ENCODE results near the gene CDK13. TPM values are rescaled to one million over a fixed set of nuclear protein-coding genes. Genes with fewer than 3 reads are reported as not detected.

CDK13 gene
- total and polyA plus RNA-seq, 2 donors (not counting 3 experiments of a cell fraction or from before 2014, with no cell fraction given): 24.5 to 56.7 TPM

DNA sequence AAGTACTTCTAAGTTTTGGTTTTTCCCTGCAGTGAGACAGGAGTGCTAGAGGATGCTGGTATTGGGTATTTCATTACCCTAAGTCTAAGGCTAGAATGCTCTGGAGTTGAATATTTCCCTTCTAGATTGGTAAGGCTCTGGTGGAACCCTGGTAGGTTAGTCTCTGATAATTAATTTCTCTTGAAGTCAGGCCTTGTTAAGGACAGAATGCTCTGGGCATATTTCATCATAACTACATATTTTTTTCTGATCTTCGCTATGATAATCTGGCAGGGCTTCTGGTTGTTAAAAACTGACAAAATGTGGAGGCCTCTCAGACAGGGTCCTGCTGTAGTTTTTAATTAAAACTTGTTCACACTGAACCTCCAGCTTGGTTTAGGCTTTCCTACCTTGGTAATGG, 83.8 kb downstream of the CDK13 start:
- H3K4me1 ChIP-seq (ENCODE audit: control insufficient read depth, extremely low read depth, insufficient read depth, low read length): no peaks in the 10 kb centered on the region
- CTCF ChIA-PET: interaction anchor here (1.0 kb wide), 1 partner anchor 14 kb away, joined by 3 read pairs; no protein-coding TSS in a partner anchor
- DNase-seq (ENCODE audit: low read depth, low spot score): no peak

More for the DNA sequence above, 83.8 kb downstream of the CDK13 start:
- H3K27me3 ChIP-seq (ENCODE audit: control insufficient read depth in 2 of 2, insufficient read depth in 2 of 2, low read length in 2 of 2): no peaks in the 10 kb centered on the region
- no peak overlapping the region for H3K4me2 ChIP-seq (ENCODE audit: insufficient read depth, low read length)
- dilution Hi-C loops (cut with MboI; ENCODE audit: extremely low pct_ligation_motif_present, low sequenced_read_pairs): no loop called here
- H3K9me3 ChIP-seq (replicated peaks; ENCODE audit: control insufficient read depth, insufficient read depth, low read length): no peaks in the 10 kb centered on the region
- H2AFZ ChIP-seq (ENCODE audit: low read depth, low read length): no peak overlapping the region
- no peak for FAIRE-seq
- H3K4me3 ChIP-seq (replicated peaks in 1 of 3; ENCODE audit: insufficient read depth in 1 of 3, low read depth in 1 of 3, low read length in 3 of 3): no peak overlapping the region
- intact Hi-C loops (cut with micrococcal nuclease): no loop called here
- no peaks in the 10 kb centered on the region for H3K36me3 ChIP-seq (ENCODE audit: control insufficient read depth in 2 of 2, extremely low read depth in 1 of 2, insufficient read depth in 2 of 2, low read length in 2 of 2)
- no TSS peak for BruUV-seq (replicated peaks)
- no peak overlapping the region for H3K27ac ChIP-seq (ENCODE audit: insufficient read depth, low read depth, low read length)
- TF ChIP-seq, protein P1, sequence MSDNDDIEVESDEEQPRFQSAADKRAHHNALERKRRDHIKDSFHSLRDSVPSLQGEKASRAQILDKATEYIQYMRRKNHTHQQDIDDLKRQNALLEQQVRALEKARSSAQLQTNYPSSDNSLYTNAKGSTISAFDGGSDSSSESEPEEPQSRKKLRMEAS (IDR thresholded peaks at IDR 0.05; ENCODE audit: insufficient read depth, insufficient read length): no peak
- TF ChIP-seq EZH2 (IDR thresholded peaks at IDR 0.05; ENCODE audit: borderline replicate concordance, low read depth, low read length, severe bottlenecking) (no peak), JUN (IDR thresholded peaks at IDR 0.05; ENCODE audit: borderline replicate concordance, insufficient read depth, insufficient read length, low read depth) (no peak), POLR2A (IDR thresholded peaks at IDR 0.05; ENCODE audit: low read depth, low read length) (no peak), FOS (IDR thresholded peaks at IDR 0.05; ENCODE audit: borderline replicate concordance, insufficient read depth, low read length) (no peak), GATA2 (IDR thresholded peaks at IDR 0.05; ENCODE audit: insufficient read depth, insufficient read length, low read depth, low read length) (no peak), POLR2AphosphoS5 (IDR thresholded peaks at IDR 0.05; ENCODE audit: insufficient read depth, low read depth, low read length) (no peak), MYC (IDR thresholded peaks at IDR 0.05; ENCODE audit: low read depth, low read length) (no peak)
- TF ChIP-seq, protein P2, sequence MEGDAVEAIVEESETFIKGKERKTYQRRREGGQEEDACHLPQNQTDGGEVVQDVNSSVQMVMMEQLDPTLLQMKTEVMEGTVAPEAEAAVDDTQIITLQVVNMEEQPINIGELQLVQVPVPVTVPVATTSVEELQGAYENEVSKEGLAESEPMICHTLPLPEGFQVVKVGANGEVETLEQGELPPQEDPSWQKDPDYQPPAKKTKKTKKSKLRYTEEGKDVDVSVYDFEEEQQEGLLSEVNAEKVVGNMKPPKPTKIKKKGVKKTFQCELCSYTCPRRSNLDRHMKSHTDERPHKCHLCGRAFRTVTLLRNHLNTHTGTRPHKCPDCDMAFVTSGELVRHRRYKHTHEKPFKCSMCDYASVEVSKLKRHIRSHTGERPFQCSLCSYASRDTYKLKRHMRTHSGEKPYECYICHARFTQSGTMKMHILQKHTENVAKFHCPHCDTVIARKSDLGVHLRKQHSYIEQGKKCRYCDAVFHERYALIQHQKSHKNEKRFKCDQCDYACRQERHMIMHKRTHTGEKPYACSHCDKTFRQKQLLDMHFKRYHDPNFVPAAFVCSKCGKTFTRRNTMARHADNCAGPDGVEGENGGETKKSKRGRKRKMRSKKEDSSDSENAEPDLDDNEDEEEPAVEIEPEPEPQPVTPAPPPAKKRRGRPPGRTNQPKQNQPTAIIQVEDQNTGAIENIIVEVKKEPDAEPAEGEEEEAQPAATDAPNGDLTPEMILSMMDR (IDR thresholded peaks at IDR 0.05; ENCODE audit: extremely low read depth in 1 of 2, insufficient read depth in 1 of 2, low read depth in 1 of 2, low read length in 2 of 2): no peak
- no peaks in the 10 kb centered on the region for H4K20me1 ChIP-seq (replicated peaks; ENCODE audit: control insufficient read depth, extremely low read depth, insufficient read depth, low read length)
- no peaks in the 10 kb centered on the region for H3K9me1 ChIP-seq (replicated peaks; ENCODE audit: control insufficient read depth, extremely low read depth, insufficient read depth, low read length)
- H3K9ac ChIP-seq (replicated peaks; ENCODE audit: extremely low read depth, insufficient read depth, low read length): no peak overlapping the region
- H3K79me2 ChIP-seq (ENCODE audit: control insufficient read depth, insufficient read depth, low read length): peaks cover 11% of the 10 kb centered on the region
- POLR2A ChIA-PET: no interaction called here
